NT2/D1 (cell line): ENCODE data around the gene LANCL2.

Experiments used
- YY1 ChIP-seq: IDR thresholded peaks from 2 replicates; pipeline ENCODE4 v1.6.1; 2011; ENCODE audit not compliant: insufficient read length, insufficient read depth
- ZNF274 ChIP-seq: IDR thresholded peaks from 2 replicates; pipeline ENCODE4 v1.6.1; 2011; ENCODE audit warnings: mild to moderate bottlenecking, low read depth, low read length

DNA sequence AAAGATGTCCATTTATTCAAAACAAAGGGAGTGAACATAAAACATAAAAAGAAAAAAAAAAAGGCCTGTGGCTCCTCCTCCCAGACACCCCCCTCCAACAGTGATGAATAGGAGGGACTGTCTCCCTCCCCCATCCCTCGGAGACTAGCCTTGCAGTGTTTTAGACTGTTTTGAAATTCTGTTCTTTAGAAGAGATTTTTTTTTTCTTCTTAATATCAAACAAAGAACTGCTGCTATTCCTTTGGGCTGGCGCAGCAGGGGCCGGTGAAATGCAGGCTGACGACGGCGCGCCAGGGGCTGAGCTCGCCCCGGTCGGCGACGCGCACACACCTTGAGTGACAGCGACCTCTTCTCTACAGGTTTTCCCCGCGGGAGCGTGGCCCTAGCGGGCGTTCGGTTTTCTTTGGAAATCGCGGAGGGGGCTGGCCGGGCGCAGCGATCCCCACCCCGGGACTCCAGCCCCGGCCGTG lies at the start of gene LANCL2:
- no peak for TF ChIP-seq ZNF274
- no peak for TF ChIP-seq YY1
